K562 (cell line): ENCODE measurements around the gene NEDD4L. TPM values are rescaled to one million over a fixed set of nuclear protein-coding genes. Genes with fewer than 3 reads are reported as not detected.

Experiments used
- ATAC-seq: fragments of 200-7000 bp; cut with Tn5 transposase; 3 replicates; pipeline ENCODE4 v1.9.1; 2020; ENCODE audit warnings: moderate library complexity
- BruUV-seq: library from RNA; stranded (reverse); fragments of 400-500 nt; replicated peaks from 2 replicates; lab custom pipeline; 2021; lab: Mats Ljungman, UMichigan
- CTCF ChIA-PET: fragments of 300-600 bp; formaldehyde crosslinking; extraction: SDS; loops from one replicate; lab custom pipeline; 2021; ENCODE audit warnings: low intra/inter-chr PET ratio; lab: Yijun Ruan, JAX
- POLR2A ChIA-PET: fragments of 300-600, 350-650 bp; sonication (Branson Sonifier 250); formaldehyde crosslinking; extraction: SDS; loops from one replicate; lab custom pipeline; 2021; ENCODE audit warnings: antibody characterized with exemption, inconsistent platforms; lab: Yijun Ruan, JAX
- DNase-seq, 4 experiments: peaks; one replicate each; pipeline versions ENCODE4 v3.0.0 to v3.0.0-alpha.2; 2011 to 2018; ENCODE audit warnings: low spot score in 3 of 4, mixed read lengths in 3 of 4; ENCODE audit errors: extremely low read depth in 1 of 4
- FAIRE-seq: peaks from 2 replicates; lab custom pipeline; 2011; peaks lifted over from hg19 to GRCh38; lab: Jason Lieb, UNC
- H2AFZ ChIP-seq: 2 replicates; pipeline ENCODE4 v1.6.0; 2011; ENCODE audit warnings: low read depth, low read length, control low read depth, inconsistent platforms
- H3K27ac ChIP-seq: fragments of 200-600 bp; 3 replicates; pipeline ENCODE4 v1.8.0; 2011; ENCODE audit warnings: low read depth, mild to moderate bottlenecking, control low read depth, inconsistent platforms, low read length, moderate library complexity, mixed read lengths; ENCODE audit errors: extremely low read depth
- H3K27me3 ChIP-seq, 2 experiments: fragments of 300-600 bp in 1 of 2; 2 replicates in 1 of 2; 3 replicates in 1 of 2; pipeline versions ENCODE4 v1.6.0 to v1.8.0; 2011; ENCODE audit warnings: inconsistent platforms in 2 of 2, low read length in 2 of 2, mild to moderate bottlenecking in 1 of 2, mixed read lengths in 1 of 2, moderate library complexity in 1 of 2; ENCODE audit not compliant: control insufficient read depth in 2 of 2, insufficient read depth in 2 of 2
- H3K36me3 ChIP-seq: fragments of 300-600 bp; 3 replicates; pipeline ENCODE4 v1.8.0; 2011; ENCODE audit warnings: mild to moderate bottlenecking, low read length, inconsistent platforms; ENCODE audit not compliant: control insufficient read depth, insufficient read depth
- H3K4me1 ChIP-seq, 2 experiments: fragments of 200-600 bp in 1 of 2; replicated peaks in 1 of 2; 2 replicates in 1 of 2; 3 replicates in 1 of 2; pipeline versions ENCODE4 v1.5.1 to v1.8.0; 2011; ENCODE audit warnings: inconsistent platforms in 2 of 2, low read length in 2 of 2, mild to moderate bottlenecking in 1 of 2, mixed read lengths in 1 of 2, moderate library complexity in 1 of 2; ENCODE audit not compliant: control insufficient read depth in 2 of 2, insufficient read depth in 2 of 2
- H3K4me2 ChIP-seq: 2 replicates; pipeline ENCODE4 v1.6.1; 2011; ENCODE audit warnings: low read length, control low read depth, inconsistent platforms, mixed read lengths; ENCODE audit not compliant: insufficient read depth
- H3K4me3 ChIP-seq: fragments of 200-600 bp; sonication (generic), shearing (Covaris generic); 2 replicates; pipeline ENCODE4 v1.5.1; 2016; ENCODE audit warnings: control low read depth, inconsistent platforms
- H3K79me2 ChIP-seq: fragments of 200-600 bp; 3 replicates; pipeline ENCODE4 v1.8.0; 2011; ENCODE audit warnings: low read length, inconsistent platforms; ENCODE audit not compliant: control insufficient read depth, insufficient read depth
- H3K9ac ChIP-seq, 2 experiments: 2 replicates each; pipeline versions ENCODE4 v1.6.0 to v1.6.1; 2011; ENCODE audit warnings: low read depth in 2 of 2, low read length in 2 of 2, control low read depth in 1 of 2, inconsistent platforms in 1 of 2, mild to moderate bottlenecking in 1 of 2, mixed read lengths in 1 of 2; ENCODE audit not compliant: insufficient read depth in 1 of 2
- H3K9me1 ChIP-seq: one replicate; pipeline ENCODE4 v1.6.0; 2011; ENCODE audit warnings: inconsistent platforms, mild to moderate bottlenecking, low read length, moderate library complexity; ENCODE audit not compliant: control insufficient read depth, insufficient read depth
- H3K9me3 ChIP-seq: replicated peaks from 2 replicates; pipeline ENCODE4 v1.5.1; 2011; ENCODE audit warnings: low read depth, low read length, inconsistent platforms; ENCODE audit not compliant: control insufficient read depth, insufficient read depth
- H4K20me1 ChIP-seq: replicated peaks from 2 replicates; pipeline ENCODE4 v1.6.1; 2011; ENCODE audit warnings: low read length, inconsistent platforms, mixed read lengths; ENCODE audit not compliant: control insufficient read depth, insufficient read depth
- FOXO4 ChIP-seq: fragments of 450-650 bp; formaldehyde crosslinking; IDR thresholded peaks from 2 replicates; pipeline ENCODE4 v1.4.0; 2020; ENCODE audit warnings: mild to moderate bottlenecking, moderate library complexity
- NFXL1 ChIP-seq: fragments of 450-650 bp; formaldehyde crosslinking; IDR thresholded peaks from 2 replicates; pipeline ENCODE4 v1.4.0; 2021; ENCODE audit warnings: mild to moderate bottlenecking
- PCBP1 ChIP-seq: fragments of 200-400 bp; formaldehyde crosslinking; IDR thresholded peaks from 2 replicates; pipeline ENCODE4 v1.6.1; 2018; ENCODE audit warnings: mild to moderate bottlenecking, low read depth, low read length; ENCODE audit not compliant: poor library complexity, severe bottlenecking
- PREB ChIP-seq: sonication (generic); formaldehyde crosslinking; IDR thresholded peaks from 2 replicates; pipeline ENCODE4 v1.8.1; 2023; ENCODE audit warnings: mild to moderate bottlenecking, missing genetic modification reagents
- SIN3B ChIP-seq: fragments of 450-650 bp; IDR thresholded peaks from 2 replicates; pipeline ENCODE4 v1.6.1; 2017; ENCODE audit warnings: low read depth, mild to moderate bottlenecking, moderate library complexity
- ZNF764 ChIP-seq: fragments of 250-450 bp; sonication (Bioruptor Pico); IDR thresholded peaks from 2 replicates; pipeline ENCODE4 v1.4.0; 2020; ENCODE audit warnings: low read depth, mild to moderate bottlenecking, moderate library complexity
- WGBS: fragments of 100-300 bp; shearing (Covaris generic); methylation state at CpG from one replicate; pipeline ENCODE4 v1.1.6; 2016; ENCODE audit warnings: low coverage, mixed read lengths; ENCODE audit not compliant: insufficient coverage; ENCODE audit errors: missing lambda C conversion rate; 5-methylcytosine and 5-hydroxymethylcytosine counted together
- in situ Hi-C: fragments of 300-500 bp; cut with MboI; formaldehyde crosslinking; loops from 4 replicates; pipeline ENCODE4 v1.15.0; 2018; ENCODE audit warnings: inconsistent platforms, mixed read lengths
- intact Hi-C: fragments of 100-400 bp; cut with micrococcal nuclease; formaldehyde crosslinking; loops from 2 replicates; pipeline ENCODE4 v1.14.2; 2022
- polyA plus RNA-seq, 8 experiments: library from polyadenylated mRNA; depleted of rRNA in 4 of 8; stranded (reverse) in 5 of 8; unstranded in 3 of 8; fragments of >200 nt; fragmentation: Nextera tagmentation in 2 of 8; fragmentation: Illumina TruSeq in 1 of 8; extraction: Ambion mirVana in 2 of 8; extraction: Trizol in 1 of 8; gene quantifications; 2 replicates each; pipeline versions ENCODE4 v1.2.1 to v1.2.3, GENCODE V29; 2011 to 2014; ENCODE audit warnings: inconsistent platforms in 1 of 8, missing spikeins in 1 of 8
- total RNA-seq, 7 experiments: library from RNA; depleted of rRNA in 6 of 7; stranded (reverse); fragments of >200 nt in 6 of 7; fragmentation: Illumina TruSeq in 2 of 7; extraction: Trizol in 2 of 7; gene quantifications; 2 replicates each; pipeline versions ENCODE4 v1.2.1 to v1.2.3, GENCODE V29; 2011 to 2021; ENCODE audit warnings: low replicate concordance in 1 of 7
- TF ChIP-seq, protein P1 (sequence below), 2 experiments: fragments of 250-450 bp in 1 of 2; fragments of 450-650 bp in 1 of 2; sonication (Bioruptor Pico) in 1 of 2; IDR thresholded peaks; 2 replicates each; pipeline versions ENCODE4 v1.6.1 to v1.8.0; 2016 to 2021; ENCODE audit warnings: mild to moderate bottlenecking in 2 of 2, moderate library complexity in 2 of 2, missing compliant biosample characterization in 1 of 2, missing genetic modification characterization in 1 of 2

NEDD4L gene
- total and polyA plus RNA-seq, 9 of the 15 experiments (the other 6 are each of a cell fraction or from before 2014, with no cell fraction given): 8.1 to 33.4 (median 19.9) TPM

GRCh38 chr18:58251416-58251815 is 207.4 kb downstream of the NEDD4L start:
- H3K9me1 ChIP-seq: no peaks in the 10 kb centered on the region
- DNase-seq: no peak
- WGBS: 58% methylated on average over 1 of the region's 2 CpGs

More at GRCh38 chr18:58251416-58251815, 207.4 kb downstream of the NEDD4L start:
- intact Hi-C loops (no loop called here), in situ Hi-C loops (no loop called here)
- no peak for TF ChIP-seq ZNF764 (CRISPR knock-in tag)
- TF ChIP-seq FOXO4 (CRISPR knock-in tag): no peak
- TF ChIP-seq, protein P1, sequence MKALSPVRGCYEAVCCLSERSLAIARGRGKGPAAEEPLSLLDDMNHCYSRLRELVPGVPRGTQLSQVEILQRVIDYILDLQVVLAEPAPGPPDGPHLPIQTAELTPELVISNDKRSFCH (CRISPR knock-in tag; IDR thresholded peaks at IDR 0.05): no peak
- TF ChIP-seq, protein P1 (tag; IDR thresholded peaks at IDR 0.05): no peak
- TF ChIP-seq PCBP1: no peak
- TF ChIP-seq SIN3B: no peak
- no peak for TF ChIP-seq PREB (CRISPR knock-in tag)
- no peak for TF ChIP-seq NFXL1 (CRISPR knock-in tag)
- peaks cover 2% of the 10 kb centered on the region; the same call in 2 of the 3 replicates for H3K36me3 ChIP-seq
- BruUV-seq: no TSS peak
- no peak overlapping the region for H3K9ac ChIP-seq
- H2AFZ ChIP-seq: no peak overlapping the region
- H3K4me3 ChIP-seq: no peak overlapping the region
- no peaks in the 10 kb centered on the region; a peak in 1 of 5 replicates for H3K4me1 ChIP-seq
- no peak for FAIRE-seq
- no peaks in the 10 kb centered on the region for H3K79me2 ChIP-seq
- ATAC-seq: no peak
- CTCF ChIA-PET: no interaction called here
- no peaks in the 10 kb centered on the region for H3K27me3 ChIP-seq
- no peaks in the 10 kb centered on the region; the same call in 1 of the 2 replicates for H3K9me3 ChIP-seq
- POLR2A ChIA-PET: no interaction called here
- no peak overlapping the region for H3K27ac ChIP-seq
- no peak overlapping the region for H3K4me2 ChIP-seq
- no peaks in the 10 kb centered on the region for H4K20me1 ChIP-seq
